ENCODE data around the gene RFTN1.
"Not testable (repeated sequence)": the region's sequence is repeated elsewhere in the genome, so short reads cannot be mapped to it uniquely, and the experiment has no call there.

Gene RFTN1

DNA sequence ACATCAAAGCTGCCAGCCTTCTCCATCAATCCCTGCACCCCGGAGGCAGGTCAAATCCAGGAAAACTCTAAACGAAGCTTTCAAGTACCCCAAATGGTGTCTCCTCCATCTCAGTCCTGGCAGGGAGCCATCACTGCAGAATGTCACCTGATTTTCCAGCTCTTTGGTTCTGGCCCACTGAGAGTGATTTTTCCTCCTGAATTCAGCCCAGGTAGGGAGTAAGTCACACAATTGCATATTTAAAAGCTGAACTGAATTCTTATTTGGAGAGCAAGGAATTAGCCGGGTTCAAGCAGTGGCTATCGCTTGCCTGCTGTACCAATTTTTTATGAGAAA, 5.3 kb downstream of the RFTN1 start:
- no peak for FAIRE-seq

DNA sequence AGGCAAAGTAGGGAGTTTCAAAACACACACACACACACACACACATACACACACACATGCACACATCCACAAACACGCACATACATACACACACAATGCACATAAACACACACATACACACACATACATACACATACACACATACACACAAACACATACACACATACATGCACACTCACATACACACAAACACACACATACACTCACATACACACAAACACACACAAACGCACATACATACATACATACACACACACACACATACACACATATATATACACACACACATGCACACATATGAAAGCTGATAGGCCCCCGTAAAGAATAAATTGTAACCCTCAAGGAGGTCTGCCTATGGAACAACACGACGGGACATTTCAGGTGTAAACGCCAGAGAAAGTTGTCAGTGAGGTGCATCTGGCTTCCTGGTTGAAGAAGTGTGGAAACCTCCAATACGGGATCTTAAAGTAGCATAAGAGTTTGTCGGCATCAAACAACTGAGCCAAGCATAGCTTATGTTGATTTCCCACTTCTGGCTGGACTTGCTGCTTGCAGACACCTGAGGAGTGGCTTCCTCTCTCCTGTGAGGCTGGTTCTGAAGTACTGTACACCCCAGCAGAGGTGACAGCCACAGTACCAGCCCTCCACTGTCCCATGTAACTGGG, 5.8 kb downstream of the RFTN1 start:
- FAIRE-seq (peak; percentile 54), DNase-seq (ENCODE audit: insufficient read length, low spot score) (no peak)

More for the DNA sequence above, 5.3 kb downstream of the RFTN1 start:
- DNase-seq (ENCODE audit: insufficient read length, low spot score), result no peak

GRCh38 chr3:16506884-16507577, 6.5 kb downstream of the RFTN1 start:
- DNase-seq (ENCODE audit: insufficient read length, low spot score) (no peak), FAIRE-seq (peak; percentile 73)

- FAIRE-seq, result no peak
- no peak for DNase-seq (ENCODE audit: insufficient read length, low spot score)
Observed at GRCh38 chr3:16506451-16506850, 7.0 kb downstream of the RFTN1 start.

GRCh38 chr3:16504692-16505091, 8.8 kb downstream of the RFTN1 start:
- DNase-seq (ENCODE audit: insufficient read length, low spot score) (no peak), FAIRE-seq (no peak)

- FAIRE-seq (peak; percentile 97), DNase-seq (ENCODE audit: insufficient read length, low spot score) (no peak)
Observed at GRCh38 chr3:16504242-16504641, 9.3 kb downstream of the RFTN1 start.

DNA sequence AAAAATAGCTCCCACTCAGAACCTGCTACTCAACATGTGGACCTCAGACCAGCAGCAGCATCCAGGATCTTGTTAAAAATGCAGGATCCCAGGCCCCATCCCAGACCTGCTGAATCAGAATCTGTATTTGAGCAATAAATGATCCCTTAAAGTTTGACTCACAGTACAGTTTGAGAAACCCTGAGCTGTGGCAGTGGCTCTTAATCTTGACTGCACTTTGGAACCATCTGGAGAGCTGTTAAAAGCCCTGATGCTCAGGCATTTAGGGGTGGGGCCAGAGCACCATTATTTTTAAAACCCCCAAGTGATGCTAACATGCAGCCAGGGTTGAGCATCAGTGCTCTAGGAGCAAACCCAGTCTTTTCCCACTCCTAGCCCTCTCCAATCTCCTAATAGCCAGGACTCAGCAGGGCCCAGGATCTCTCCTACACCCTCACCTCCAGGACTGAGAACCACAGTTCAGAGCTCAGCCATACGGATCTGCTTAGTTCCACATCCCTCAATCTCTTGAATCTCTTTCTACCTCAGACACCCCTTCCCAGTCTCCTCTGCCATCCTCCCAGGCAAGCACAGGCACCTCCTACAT, 10.2 kb downstream of the RFTN1 start:
- DNase-seq (ENCODE audit: insufficient read length, low spot score) (no peak), FAIRE-seq (no peak)

GRCh38 chr3:16502347-16502908, 11.1 kb downstream of the RFTN1 start:
- no peak for DNase-seq (ENCODE audit: insufficient read length, low spot score)
- no peak for FAIRE-seq

GRCh38 chr3:16501376-16501775, 12.1 kb downstream of the RFTN1 start:
- DNase-seq (ENCODE audit: insufficient read length, low spot score) (no peak), FAIRE-seq (no peak)

DNA sequence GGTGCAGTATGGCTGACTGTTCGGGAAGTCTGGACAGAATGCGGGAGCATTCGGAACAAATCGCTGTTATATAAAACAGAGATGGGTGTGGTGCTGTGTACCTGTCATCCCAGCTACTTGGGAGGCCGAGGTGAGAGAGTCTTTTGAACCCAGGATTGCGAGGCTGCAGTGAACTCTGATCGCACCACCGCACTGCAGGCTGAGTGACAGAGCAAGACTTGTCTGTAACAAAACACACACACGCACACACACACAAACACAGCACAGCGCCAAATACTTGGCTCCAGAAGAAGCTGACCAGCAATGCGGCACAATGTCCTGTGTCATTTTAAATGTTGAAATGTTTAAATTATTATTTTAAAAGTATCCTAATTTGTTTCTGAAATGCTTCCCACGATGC, 12.6 kb downstream of the RFTN1 start:
- FAIRE-seq (no peak), DNase-seq (ENCODE audit: insufficient read length, low spot score) (no peak)

DNA sequence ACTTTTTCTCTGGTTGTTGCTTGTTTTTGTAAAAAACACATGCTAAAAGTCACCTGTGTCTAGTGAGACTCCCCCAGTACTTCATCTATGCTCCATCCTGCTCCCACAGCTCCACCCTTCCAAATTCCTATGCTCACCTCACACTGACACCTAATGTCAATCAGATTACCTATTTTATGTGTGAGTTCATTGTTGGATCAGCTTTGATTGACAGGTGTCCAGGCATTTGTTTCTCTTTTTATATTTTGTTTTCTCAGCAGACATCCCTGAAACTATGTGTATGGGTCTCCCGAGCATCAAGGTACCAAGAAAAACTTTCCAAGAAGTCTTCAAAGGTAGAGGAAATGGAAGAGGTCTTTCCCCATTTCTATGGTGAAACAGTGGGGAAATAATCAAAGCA, 13.4 kb downstream of the RFTN1 start:
- no peak for FAIRE-seq
- DNase-seq (ENCODE audit: insufficient read length, low spot score), result no peak

DNA sequence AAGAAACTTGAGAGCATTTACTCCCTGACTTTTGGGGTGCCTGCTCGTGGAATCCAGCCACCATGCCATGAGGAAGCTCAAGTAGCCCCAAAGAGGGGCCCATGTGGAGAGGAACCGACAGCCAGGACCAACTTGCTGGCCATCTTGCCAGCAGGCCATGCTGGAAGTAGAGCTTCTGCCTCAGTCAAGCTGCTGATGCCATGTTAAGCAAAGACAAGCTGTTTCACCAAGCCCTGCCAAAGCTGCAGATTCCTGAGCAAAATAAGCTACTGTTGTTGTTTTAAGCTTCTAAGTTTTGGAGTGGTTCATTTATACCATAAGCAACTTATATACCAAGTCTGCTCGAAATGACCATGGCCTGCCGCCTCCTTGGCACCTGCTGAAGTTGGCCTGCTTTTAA, 14.1 kb downstream of the RFTN1 start:
- no peak for DNase-seq (ENCODE audit: insufficient read length, low spot score)
- FAIRE-seq, result no peak

GRCh38 chr3:16498130-16498890, 15.2 kb downstream of the RFTN1 start:
- FAIRE-seq (peak; percentile 68), DNase-seq (ENCODE audit: insufficient read length, low spot score) (no peak)

DNA sequence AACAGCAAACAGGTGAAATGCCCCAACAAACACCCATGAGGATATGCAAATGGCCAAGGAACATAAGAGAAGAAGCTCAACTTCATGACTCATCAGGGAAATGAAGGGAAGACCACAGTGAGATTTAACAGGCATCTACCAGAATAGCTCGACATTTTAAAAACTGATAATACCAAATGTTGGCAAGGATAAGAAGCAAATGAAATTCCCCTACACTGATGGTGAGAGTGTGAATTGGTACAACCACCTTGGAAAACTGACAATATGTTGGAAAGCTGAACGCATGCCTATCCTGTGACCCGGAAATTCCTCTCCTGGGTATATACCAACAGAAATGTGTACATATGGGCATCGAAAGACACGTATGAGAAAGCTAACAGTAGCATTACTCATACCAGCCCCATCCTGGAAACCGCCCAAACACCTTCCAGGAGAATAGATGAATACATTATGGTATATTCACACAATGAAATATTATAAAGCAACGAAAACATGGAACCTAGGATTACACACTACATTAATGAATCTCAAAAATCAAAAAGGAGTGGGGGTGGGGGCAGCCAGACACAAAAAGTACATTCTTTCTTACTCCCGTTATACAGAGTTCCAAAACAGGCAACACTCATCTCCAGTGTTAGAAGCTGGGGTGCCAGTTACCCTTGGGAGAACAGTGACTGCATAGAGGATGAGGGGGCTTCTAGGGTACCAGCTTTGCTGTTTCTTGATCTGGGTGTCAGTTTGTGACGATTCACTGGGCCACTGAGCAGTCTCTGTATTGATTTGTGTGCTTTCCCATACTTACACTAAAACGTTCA, 16.9 kb downstream of the RFTN1 start:
- DNase-seq (ENCODE audit: insufficient read length, low spot score) (no peak), FAIRE-seq (no peak)

GRCh38 chr3:16496008-16496407, 17.5 kb downstream of the RFTN1 start:
- FAIRE-seq, result peak; percentile 83
- no peak for DNase-seq (ENCODE audit: insufficient read length, low spot score)

- no peak for DNase-seq (ENCODE audit: insufficient read length, low spot score)
Observed at GRCh38 chr3:16494814-16495431, 18.6 kb downstream of the RFTN1 start.

DNA sequence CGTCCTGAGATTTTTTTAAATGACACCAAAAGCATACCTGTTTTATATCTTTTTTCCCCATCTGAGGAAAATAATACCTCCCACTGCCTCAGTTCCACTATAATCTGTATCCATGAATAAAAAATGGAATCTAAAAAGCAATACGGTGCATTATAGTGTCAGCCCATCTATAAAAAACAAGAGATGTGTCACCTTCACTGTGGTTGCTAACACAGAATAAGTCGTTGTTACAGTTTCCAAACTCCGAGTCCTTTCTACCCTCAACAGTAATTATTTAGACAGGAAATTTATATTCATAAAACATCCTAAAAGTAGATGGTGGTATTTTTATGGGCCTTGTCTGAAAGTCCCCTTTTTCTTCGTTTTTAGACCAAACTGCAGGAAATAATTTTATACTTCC, 19.4 kb downstream of the RFTN1 start:
- FAIRE-seq, result no peak
- no peak for DNase-seq (ENCODE audit: insufficient read length, low spot score)

More at GRCh38 chr3:16494814-16495431, 18.6 kb downstream of the RFTN1 start:
- FAIRE-seq, result peak; percentile 79

GRCh38 chr3:16490062-16490619, 23.4 kb downstream of the RFTN1 start:
- FAIRE-seq (no peak), DNase-seq (ENCODE audit: insufficient read length, low spot score) (no peak)

GRCh38 chr3:16489326-16490061, 24.0 kb downstream of the RFTN1 start:
- not testable (repeated sequence) for FAIRE-seq; DNase-seq (ENCODE audit: insufficient read length, low spot score)
